ENCODE results near the gene SRSF11.

Gene SRSF11

DNA sequence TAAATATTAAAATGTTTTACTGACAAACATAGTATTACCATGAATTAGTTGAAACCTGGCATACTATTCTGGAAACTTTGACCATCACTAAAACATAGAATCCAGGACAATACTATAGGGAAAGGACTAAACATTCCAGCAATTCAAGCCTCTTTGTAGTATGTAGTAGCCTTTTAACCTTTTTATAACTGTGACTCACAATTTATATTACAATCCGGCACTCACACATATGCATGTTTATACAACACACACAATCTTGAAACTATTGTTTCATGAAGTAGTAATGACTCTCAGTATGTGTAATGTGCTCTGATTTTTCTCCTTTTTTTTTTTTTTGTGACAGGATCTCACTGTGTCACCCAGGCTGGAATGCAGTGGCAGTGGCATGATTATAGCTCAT is 69.0 kb downstream of the SRSF11 start:
- ATAC-seq (replicated peaks; ENCODE audit: extremely low read depth, poor library complexity, severe bottlenecking) (no peak), DNase-seq (ENCODE audit: low spot score in 2 of 2) (no peak)
- Mint-ChIP-seq H3K4me1 (peaks cover 10% of the 10 kb centered on the region), H3K4me3 (no peak overlapping the region), H3K9me3 (no peaks in the 10 kb centered on the region), H3K27me3 (no peaks in the 10 kb centered on the region), H3K36me3 (ENCODE audit: insufficient read depth) (peaks cover 36% of the 10 kb centered on the region), H3K27ac (ENCODE audit: low read depth) (peak overlapping the region; percentile 8)

DNA sequence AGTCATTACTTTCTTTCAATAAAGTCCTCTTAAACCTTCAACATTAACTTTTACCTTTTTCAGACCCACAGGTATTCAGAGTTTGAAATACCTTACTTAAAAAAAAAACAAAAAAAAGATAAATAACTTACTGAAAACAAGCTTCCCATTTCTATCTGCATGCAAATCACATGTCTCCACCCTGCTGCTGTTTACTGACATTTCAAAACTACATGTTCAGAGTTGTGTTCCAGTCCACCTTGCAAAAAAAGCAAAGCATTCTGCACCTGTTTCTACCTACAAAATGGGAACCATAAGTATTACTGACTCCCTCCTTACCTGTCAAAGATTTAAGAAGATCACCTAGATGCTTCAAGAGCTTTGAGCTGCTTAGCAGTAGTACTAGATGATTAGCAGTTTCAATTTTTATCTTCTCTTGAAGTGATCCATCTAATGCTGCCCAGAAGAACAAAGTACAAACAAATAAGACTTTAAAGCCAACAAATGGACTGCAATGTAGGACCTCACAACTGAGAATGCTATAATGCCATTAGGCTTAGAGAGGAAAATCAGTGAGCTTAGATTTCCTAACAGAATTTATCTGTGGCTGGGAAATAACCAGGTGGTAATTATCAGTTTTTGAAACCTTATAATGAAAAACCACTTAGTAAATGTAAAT is 72.1 kb downstream of the SRSF11 start:
- peaks cover 42% of the 10 kb centered on the region for H3K36me3 Mint-ChIP-seq (ENCODE audit: insufficient read depth)
- ATAC-seq (replicated peaks; ENCODE audit: extremely low read depth, poor library complexity, severe bottlenecking), result no peak
- no peak for DNase-seq (ENCODE audit: low spot score in 2 of 2)

DNA sequence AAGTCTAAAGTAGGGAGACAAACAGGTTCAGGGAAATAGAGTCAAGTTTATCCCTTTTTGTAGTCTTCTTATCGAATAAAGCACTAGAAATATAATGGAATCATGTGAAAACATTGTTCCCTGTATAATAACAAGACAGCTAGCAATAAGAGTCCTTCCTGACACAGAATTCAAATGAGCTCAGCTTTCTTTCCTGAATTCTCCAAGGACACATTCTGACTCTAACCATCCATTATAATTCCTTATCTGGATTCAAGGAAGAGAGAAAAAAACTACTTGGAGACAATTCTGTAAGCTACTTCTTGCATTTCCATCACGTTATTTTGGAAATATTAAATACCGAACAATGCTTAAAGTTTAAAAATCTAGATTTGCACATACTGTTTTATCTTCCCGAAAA is 74.6 kb downstream of the SRSF11 start:
- H3K27me3 Mint-ChIP-seq, result no peaks in the 10 kb centered on the region
- H3K4me3 Mint-ChIP-seq, result no peak overlapping the region
- ATAC-seq (replicated peaks; ENCODE audit: extremely low read depth, poor library complexity, severe bottlenecking), result no peak
- H3K27ac Mint-ChIP-seq (ENCODE audit: low read depth), result no peak overlapping the region
- no peak for DNase-seq (ENCODE audit: low spot score in 2 of 2)
- no peaks in the 10 kb centered on the region for H3K9me3 Mint-ChIP-seq
- peaks cover 20% of the 10 kb centered on the region for H3K4me1 Mint-ChIP-seq
- peaks cover 45% of the 10 kb centered on the region for H3K36me3 Mint-ChIP-seq (ENCODE audit: insufficient read depth)

More for the DNA sequence above, 72.1 kb downstream of the SRSF11 start:
- Mint-ChIP-seq H3K27ac (ENCODE audit: low read depth) (no peak overlapping the region), H3K4me3 (no peak overlapping the region), H3K27me3 (no peaks in the 10 kb centered on the region), H3K9me3 (no peaks in the 10 kb centered on the region), H3K4me1 (peaks cover 10% of the 10 kb centered on the region)

DNA sequence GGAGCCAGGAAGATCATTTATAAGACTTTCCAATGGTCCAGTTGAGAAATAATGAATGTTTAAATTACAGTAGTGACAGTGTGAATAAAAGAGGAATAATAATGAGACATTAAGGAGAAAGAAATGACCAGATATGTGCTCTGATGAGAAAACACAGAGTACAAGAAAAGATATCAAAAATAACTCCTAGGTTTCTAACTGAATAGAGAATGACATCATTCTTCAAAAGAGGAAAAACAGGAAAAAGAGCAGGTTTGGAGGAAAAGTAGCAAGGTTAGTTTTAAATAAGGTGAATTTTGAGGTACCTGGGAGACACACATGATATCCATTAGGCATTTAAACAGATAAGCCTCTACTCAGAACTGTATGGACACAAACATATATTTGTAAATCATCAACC is 78.3 kb downstream of the SRSF11 start:
- H3K36me3 Mint-ChIP-seq (ENCODE audit: insufficient read depth), result peaks cover 24% of the 10 kb centered on the region
- ATAC-seq (replicated peaks; ENCODE audit: extremely low read depth, poor library complexity, severe bottlenecking), result no peak
- no peak for DNase-seq (ENCODE audit: low spot score in 2 of 2)
- no peaks in the 10 kb centered on the region for H3K9me3 Mint-ChIP-seq
- peak overlapping the region; percentile 1 for H3K27ac Mint-ChIP-seq (ENCODE audit: low read depth)
- no peak overlapping the region for H3K4me3 Mint-ChIP-seq
- peaks cover 10% of the 10 kb centered on the region for H3K4me1 Mint-ChIP-seq
- no peaks in the 10 kb centered on the region for H3K27me3 Mint-ChIP-seq

Measured in central memory CD8-positive, alpha-beta T cell (primary cell).